NB4 (cell line): ENCODE results near the gene ARL5B.

Experiments used
- POLR2A ChIP-seq: IDR thresholded peaks from 2 replicates; pipeline ENCODE4 v1.6.1; 2011; ENCODE audit warnings: mild to moderate bottlenecking; ENCODE audit not compliant: insufficient read length; ENCODE audit errors: extremely low read depth
- TF ChIP-seq, protein P1 (sequence below): IDR thresholded peaks from one replicate; pipeline ENCODE4 v1.5.1; 2012; ENCODE audit warnings: low read depth, low read length

DNA sequence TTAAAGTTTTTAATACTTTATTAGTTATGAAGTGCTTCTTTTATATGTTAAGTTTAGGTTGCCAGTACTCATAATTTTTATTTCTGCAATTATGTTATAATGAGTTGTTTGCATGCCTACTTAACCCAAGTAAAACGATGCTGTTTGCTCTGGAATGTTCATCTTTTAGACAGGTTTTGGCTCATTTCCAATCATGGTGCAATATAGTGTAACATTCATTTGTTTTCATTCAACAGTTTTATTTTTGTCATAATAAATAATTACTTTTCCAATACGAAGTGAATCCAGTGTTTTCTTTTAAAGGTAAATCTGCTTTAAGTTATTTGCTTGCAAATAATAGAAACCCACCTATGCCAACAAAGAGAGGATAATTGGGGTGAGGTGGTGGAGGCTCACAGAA lies 22.1 kb downstream of the ARL5B start:
- TF ChIP-seq, protein P1, sequence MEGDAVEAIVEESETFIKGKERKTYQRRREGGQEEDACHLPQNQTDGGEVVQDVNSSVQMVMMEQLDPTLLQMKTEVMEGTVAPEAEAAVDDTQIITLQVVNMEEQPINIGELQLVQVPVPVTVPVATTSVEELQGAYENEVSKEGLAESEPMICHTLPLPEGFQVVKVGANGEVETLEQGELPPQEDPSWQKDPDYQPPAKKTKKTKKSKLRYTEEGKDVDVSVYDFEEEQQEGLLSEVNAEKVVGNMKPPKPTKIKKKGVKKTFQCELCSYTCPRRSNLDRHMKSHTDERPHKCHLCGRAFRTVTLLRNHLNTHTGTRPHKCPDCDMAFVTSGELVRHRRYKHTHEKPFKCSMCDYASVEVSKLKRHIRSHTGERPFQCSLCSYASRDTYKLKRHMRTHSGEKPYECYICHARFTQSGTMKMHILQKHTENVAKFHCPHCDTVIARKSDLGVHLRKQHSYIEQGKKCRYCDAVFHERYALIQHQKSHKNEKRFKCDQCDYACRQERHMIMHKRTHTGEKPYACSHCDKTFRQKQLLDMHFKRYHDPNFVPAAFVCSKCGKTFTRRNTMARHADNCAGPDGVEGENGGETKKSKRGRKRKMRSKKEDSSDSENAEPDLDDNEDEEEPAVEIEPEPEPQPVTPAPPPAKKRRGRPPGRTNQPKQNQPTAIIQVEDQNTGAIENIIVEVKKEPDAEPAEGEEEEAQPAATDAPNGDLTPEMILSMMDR, result no peak
- TF ChIP-seq POLR2A, result no peak
